PC-3 (cell line): Measurements from ENCODE around the gene GPR45.

ENCODE experiments used
- EZH2 ChIP-seq: fragments of 300-600 bp; sonication (generic); IDR thresholded peaks from one replicate; pipeline ENCODE4 v1.6.1; 2017; ENCODE audit warnings: antibody characterized with exemption, mild to moderate bottlenecking, low read length; ENCODE audit not compliant: unreplicated experiment
- EZH2phosphoT487 ChIP-seq: fragments of 300-600 bp; sonication (generic); IDR thresholded peaks from 2 replicates; pipeline ENCODE4 v1.6.1; 2018; ENCODE audit warnings: mild to moderate bottlenecking, antibody characterized with exemption, low read length, borderline replicate concordance
- TF ChIP-seq, protein P1 (sequence below): fragments of 300-600 bp; sonication (generic); conservative IDR thresholded peaks from 2 replicates; pipeline ENCODE4 v1.5.1; 2017; ENCODE audit warnings: antibody characterized with exemption, low read depth, mild to moderate bottlenecking, low read length

DNA sequence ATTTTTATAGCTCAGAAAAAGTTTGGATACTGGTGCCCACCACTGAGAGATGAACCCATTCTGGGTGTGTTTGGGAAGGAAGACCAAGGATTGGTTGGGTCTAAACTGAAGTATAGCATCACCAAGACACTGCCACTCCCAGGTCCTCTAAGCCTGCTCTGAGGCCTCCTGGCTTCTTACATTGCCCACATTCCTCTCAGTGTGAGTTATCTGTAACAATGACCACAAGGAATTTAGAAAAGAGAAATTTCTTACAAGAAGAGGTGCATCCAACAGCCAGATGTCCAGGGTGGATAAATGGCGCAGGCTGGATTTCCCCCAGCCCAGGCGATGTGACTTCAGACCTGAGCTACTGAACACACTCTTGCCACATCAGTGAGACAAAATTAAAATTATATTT lies 1.6 kb upstream of the GPR45 start:
- no peak for TF ChIP-seq EZH2
- TF ChIP-seq, protein P1, sequence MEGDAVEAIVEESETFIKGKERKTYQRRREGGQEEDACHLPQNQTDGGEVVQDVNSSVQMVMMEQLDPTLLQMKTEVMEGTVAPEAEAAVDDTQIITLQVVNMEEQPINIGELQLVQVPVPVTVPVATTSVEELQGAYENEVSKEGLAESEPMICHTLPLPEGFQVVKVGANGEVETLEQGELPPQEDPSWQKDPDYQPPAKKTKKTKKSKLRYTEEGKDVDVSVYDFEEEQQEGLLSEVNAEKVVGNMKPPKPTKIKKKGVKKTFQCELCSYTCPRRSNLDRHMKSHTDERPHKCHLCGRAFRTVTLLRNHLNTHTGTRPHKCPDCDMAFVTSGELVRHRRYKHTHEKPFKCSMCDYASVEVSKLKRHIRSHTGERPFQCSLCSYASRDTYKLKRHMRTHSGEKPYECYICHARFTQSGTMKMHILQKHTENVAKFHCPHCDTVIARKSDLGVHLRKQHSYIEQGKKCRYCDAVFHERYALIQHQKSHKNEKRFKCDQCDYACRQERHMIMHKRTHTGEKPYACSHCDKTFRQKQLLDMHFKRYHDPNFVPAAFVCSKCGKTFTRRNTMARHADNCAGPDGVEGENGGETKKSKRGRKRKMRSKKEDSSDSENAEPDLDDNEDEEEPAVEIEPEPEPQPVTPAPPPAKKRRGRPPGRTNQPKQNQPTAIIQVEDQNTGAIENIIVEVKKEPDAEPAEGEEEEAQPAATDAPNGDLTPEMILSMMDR = no peak
- no peak for TF ChIP-seq EZH2phosphoT487
